ENCODE data around the gene CLASP1.

DNA sequence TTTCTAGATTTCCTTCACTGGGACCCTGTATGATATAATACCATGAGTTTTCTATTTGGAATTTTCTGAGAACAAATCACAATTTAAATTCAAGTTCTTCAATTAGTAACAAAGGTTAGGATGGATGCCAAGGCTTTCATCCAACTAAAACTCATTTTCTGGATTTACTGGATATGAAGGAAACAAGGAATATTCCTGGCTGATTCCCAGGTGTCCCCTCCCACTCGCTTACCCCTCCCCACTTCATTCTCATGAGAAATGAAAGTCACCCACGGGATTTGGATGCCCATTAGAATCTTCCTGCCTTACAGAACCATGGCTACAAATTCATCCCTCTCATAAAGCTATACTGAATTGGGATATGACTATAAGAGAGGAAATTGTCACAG is 78.6 kb downstream of the CLASP1 start:
- TF ChIP-seq, protein P1, sequence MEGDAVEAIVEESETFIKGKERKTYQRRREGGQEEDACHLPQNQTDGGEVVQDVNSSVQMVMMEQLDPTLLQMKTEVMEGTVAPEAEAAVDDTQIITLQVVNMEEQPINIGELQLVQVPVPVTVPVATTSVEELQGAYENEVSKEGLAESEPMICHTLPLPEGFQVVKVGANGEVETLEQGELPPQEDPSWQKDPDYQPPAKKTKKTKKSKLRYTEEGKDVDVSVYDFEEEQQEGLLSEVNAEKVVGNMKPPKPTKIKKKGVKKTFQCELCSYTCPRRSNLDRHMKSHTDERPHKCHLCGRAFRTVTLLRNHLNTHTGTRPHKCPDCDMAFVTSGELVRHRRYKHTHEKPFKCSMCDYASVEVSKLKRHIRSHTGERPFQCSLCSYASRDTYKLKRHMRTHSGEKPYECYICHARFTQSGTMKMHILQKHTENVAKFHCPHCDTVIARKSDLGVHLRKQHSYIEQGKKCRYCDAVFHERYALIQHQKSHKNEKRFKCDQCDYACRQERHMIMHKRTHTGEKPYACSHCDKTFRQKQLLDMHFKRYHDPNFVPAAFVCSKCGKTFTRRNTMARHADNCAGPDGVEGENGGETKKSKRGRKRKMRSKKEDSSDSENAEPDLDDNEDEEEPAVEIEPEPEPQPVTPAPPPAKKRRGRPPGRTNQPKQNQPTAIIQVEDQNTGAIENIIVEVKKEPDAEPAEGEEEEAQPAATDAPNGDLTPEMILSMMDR (IDR thresholded peaks at IDR 0.05): no peak
- TF ChIP-seq POLR2AphosphoS5 (IDR thresholded peaks at IDR 0.05) (no peak), POLR2A (IDR thresholded peaks at IDR 0.05) (no peak), EP300 (IDR thresholded peaks at IDR 0.05; ENCODE audit: low read depth) (no peak)
